ENCODE results near the gene GRIK3. TPM values are rescaled to one million over a fixed set of nuclear protein-coding genes. Genes with fewer than 3 reads are reported as not detected.

The GRIK3 gene
- total RNA-seq, 3 donors from 2014 or later (not counting 1 experiment from before 2014, with no cell fraction given), result not detected

DNA sequence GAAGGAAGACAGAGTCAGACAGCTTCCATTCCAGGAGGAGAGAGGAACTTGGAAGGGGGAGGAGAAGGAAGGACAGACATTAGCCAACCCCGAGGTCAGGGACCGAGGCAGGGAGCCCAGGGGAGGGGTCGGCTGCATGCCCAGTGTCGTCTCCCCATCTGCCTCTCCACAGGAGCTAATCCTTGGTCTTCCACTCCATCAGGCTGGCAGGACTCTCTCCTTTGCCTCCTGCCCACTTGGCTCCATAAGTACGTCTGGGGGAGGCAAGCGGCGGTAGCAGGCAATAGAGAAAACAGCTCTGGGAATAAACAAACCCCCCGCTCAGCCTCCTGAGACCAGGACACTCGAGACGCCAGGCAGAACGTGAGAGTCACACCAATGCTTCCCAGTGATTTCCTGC, 71.3 kb downstream of the GRIK3 start:
- H3K27ac Mint-ChIP-seq, result no peak overlapping the region
- H3K27me3 ChIP-seq (ENCODE audit: control insufficient read depth, insufficient read depth, low read length), result no peaks in the 10 kb centered on the region
- H3K4me1 Mint-ChIP-seq, result no peaks in the 10 kb centered on the region
- H3K27me3 Mint-ChIP-seq (ENCODE audit: low read depth in 2 of 2), result peaks cover 0 to 11% of the 10 kb centered on the region in 2 donors
- H3K4me3 Mint-ChIP-seq, result no peak overlapping the region
- H3K36me3 ChIP-seq (ENCODE audit: control insufficient read depth, insufficient read depth, low read length), result no peaks in the 10 kb centered on the region
- no peaks in the 10 kb centered on the region for H3K9me3 ChIP-seq (ENCODE audit: control insufficient read depth, insufficient read depth, low read length)
- no peaks in the 10 kb centered on the region for H3K4me1 ChIP-seq (ENCODE audit: control insufficient read depth, insufficient read depth, low read length)
- WGBS (ENCODE audit: insufficient coverage), result 48% methylated on average over 11 of the region's 11 CpGs
- no peak overlapping the region for H3K4me3 ChIP-seq (ENCODE audit: low read length)
- intact Hi-C loops (cut with micrococcal nuclease), result no loop called here
- H3K36me3 Mint-ChIP-seq, result no peaks in the 10 kb centered on the region
- no peak for DNase-seq
- H3K9me3 Mint-ChIP-seq, result no peaks in the 10 kb centered on the region
- TF ChIP-seq, protein P1, sequence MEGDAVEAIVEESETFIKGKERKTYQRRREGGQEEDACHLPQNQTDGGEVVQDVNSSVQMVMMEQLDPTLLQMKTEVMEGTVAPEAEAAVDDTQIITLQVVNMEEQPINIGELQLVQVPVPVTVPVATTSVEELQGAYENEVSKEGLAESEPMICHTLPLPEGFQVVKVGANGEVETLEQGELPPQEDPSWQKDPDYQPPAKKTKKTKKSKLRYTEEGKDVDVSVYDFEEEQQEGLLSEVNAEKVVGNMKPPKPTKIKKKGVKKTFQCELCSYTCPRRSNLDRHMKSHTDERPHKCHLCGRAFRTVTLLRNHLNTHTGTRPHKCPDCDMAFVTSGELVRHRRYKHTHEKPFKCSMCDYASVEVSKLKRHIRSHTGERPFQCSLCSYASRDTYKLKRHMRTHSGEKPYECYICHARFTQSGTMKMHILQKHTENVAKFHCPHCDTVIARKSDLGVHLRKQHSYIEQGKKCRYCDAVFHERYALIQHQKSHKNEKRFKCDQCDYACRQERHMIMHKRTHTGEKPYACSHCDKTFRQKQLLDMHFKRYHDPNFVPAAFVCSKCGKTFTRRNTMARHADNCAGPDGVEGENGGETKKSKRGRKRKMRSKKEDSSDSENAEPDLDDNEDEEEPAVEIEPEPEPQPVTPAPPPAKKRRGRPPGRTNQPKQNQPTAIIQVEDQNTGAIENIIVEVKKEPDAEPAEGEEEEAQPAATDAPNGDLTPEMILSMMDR (IDR thresholded peaks at IDR 0.05), result no peak
- ATAC-seq, result no peak
- no peak overlapping the region for H3K27ac ChIP-seq (ENCODE audit: low read length)

- no peaks in the 10 kb centered on the region for H3K36me3 Mint-ChIP-seq
- H3K4me1 Mint-ChIP-seq, result no peaks in the 10 kb centered on the region
Measured at GRCh38 chr1:36961062-36961615, 73.2 kb downstream of the GRIK3 start.

DNA sequence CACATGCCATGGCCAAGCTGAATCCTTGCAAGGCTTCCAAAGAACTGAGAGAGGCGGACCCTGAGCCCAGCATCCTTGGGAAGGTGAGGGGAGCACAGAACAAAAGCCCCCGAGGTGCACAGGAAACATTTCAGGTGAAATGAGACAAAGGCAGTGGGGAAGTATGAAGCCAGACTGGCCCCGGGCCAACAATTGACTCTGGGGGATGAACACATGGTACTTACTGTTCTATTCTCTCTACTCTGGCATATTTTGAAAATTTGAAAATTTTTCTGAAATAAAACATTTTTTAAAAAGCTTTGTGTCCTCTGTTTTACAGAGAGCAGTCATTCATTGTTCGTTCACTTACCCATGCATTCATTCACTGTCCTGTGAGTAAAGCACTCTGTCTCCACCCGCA, 77.7 kb downstream of the GRIK3 start:
- Histone ChIP-seq H3K9me3 (ENCODE audit: control insufficient read depth, insufficient read depth, low read length) (no peaks in the 10 kb centered on the region), H3K4me1 (ENCODE audit: control insufficient read depth, insufficient read depth, low read length) (no peaks in the 10 kb centered on the region), H3K27me3 (ENCODE audit: control insufficient read depth, insufficient read depth, low read length) (no peaks in the 10 kb centered on the region), H3K4me3 (ENCODE audit: low read length) (no peak overlapping the region), H3K27ac (ENCODE audit: low read length) (no peak overlapping the region), H3K36me3 (ENCODE audit: control insufficient read depth, insufficient read depth, low read length) (no peaks in the 10 kb centered on the region)
- Mint-ChIP-seq H3K36me3 (no peaks in the 10 kb centered on the region), H3K27ac (no peak overlapping the region), H3K9me3 (no peaks in the 10 kb centered on the region), H3K4me1 (no peaks in the 10 kb centered on the region), H3K4me3 (no peak overlapping the region), H3K27me3 (ENCODE audit: low read depth in 2 of 2) (peaks cover 0 to 3% of the 10 kb centered on the region in 2 donors)
- DNase-seq, result no peak
- intact Hi-C loops (cut with micrococcal nuclease), result no loop called here
- TF ChIP-seq, protein P1 (IDR thresholded peaks at IDR 0.05), result no peak
- 69% methylated on average over 5 of the region's 5 CpGs for WGBS (ENCODE audit: insufficient coverage)
- ATAC-seq, result no peak

More at GRCh38 chr1:36961062-36961615, 73.2 kb downstream of the GRIK3 start:
- Histone ChIP-seq H3K4me1 (ENCODE audit: control insufficient read depth, insufficient read depth, low read length) (no peaks in the 10 kb centered on the region), H3K4me3 (ENCODE audit: low read length) (no peak overlapping the region), H3K36me3 (ENCODE audit: control insufficient read depth, insufficient read depth, low read length) (no peaks in the 10 kb centered on the region), H3K9me3 (ENCODE audit: control insufficient read depth, insufficient read depth, low read length) (no peaks in the 10 kb centered on the region), H3K27ac (ENCODE audit: low read length) (no peak overlapping the region), H3K27me3 (ENCODE audit: control insufficient read depth, insufficient read depth, low read length) (no peaks in the 10 kb centered on the region)
- intact Hi-C loops (cut with micrococcal nuclease), result no loop called here
- DNase-seq (no peak), ATAC-seq (no peak)
- Mint-ChIP-seq H3K27me3 (ENCODE audit: low read depth in 2 of 2) (peaks cover 0 to 11% of the 10 kb centered on the region in 2 donors), H3K27ac (no peak overlapping the region), H3K9me3 (no peaks in the 10 kb centered on the region), H3K4me3 (no peak overlapping the region)
- WGBS (ENCODE audit: insufficient coverage), result 54% methylated on average over 10 of the region's 10 CpGs
- TF ChIP-seq, protein P1 (IDR thresholded peaks at IDR 0.05), result no peak

GRCh38 chr1:36955016-36955415, 79.3 kb downstream of the GRIK3 start:
- Histone ChIP-seq H3K36me3 (ENCODE audit: control insufficient read depth, insufficient read depth, low read length) (no peaks in the 10 kb centered on the region), H3K27ac (ENCODE audit: low read length) (no peak overlapping the region), H3K9me3 (ENCODE audit: control insufficient read depth, insufficient read depth, low read length) (no peaks in the 10 kb centered on the region), H3K4me1 (ENCODE audit: control insufficient read depth, insufficient read depth, low read length) (no peaks in the 10 kb centered on the region), H3K4me3 (ENCODE audit: low read length) (no peak overlapping the region), H3K27me3 (ENCODE audit: control insufficient read depth, insufficient read depth, low read length) (no peaks in the 10 kb centered on the region)
- intact Hi-C loops (cut with micrococcal nuclease), result no loop called here
- 84% methylated on average over 7 of the region's 7 CpGs for WGBS (ENCODE audit: insufficient coverage)
- no peak for ATAC-seq
- Mint-ChIP-seq H3K4me1 (no peaks in the 10 kb centered on the region), H3K27ac (no peak overlapping the region), H3K9me3 (no peaks in the 10 kb centered on the region), H3K36me3 (no peaks in the 10 kb centered on the region), H3K27me3 (ENCODE audit: low read depth in 2 of 2) (peaks cover 3% of the 10 kb centered on the region in 2 donors), H3K4me3 (no peak overlapping the region)
- no peak for DNase-seq
- TF ChIP-seq, protein P1 (IDR thresholded peaks at IDR 0.05), result no peak
